Astrocyte of the hippocampus (primary cell): ENCODE data around the gene ALOX5.

ENCODE experiments used
- DNase-seq: peaks from one replicate; pipeline ENCODE4 v3.0.0; 2011; ENCODE audit warnings: low read depth, low spot score

Gene ALOX5

DNA sequence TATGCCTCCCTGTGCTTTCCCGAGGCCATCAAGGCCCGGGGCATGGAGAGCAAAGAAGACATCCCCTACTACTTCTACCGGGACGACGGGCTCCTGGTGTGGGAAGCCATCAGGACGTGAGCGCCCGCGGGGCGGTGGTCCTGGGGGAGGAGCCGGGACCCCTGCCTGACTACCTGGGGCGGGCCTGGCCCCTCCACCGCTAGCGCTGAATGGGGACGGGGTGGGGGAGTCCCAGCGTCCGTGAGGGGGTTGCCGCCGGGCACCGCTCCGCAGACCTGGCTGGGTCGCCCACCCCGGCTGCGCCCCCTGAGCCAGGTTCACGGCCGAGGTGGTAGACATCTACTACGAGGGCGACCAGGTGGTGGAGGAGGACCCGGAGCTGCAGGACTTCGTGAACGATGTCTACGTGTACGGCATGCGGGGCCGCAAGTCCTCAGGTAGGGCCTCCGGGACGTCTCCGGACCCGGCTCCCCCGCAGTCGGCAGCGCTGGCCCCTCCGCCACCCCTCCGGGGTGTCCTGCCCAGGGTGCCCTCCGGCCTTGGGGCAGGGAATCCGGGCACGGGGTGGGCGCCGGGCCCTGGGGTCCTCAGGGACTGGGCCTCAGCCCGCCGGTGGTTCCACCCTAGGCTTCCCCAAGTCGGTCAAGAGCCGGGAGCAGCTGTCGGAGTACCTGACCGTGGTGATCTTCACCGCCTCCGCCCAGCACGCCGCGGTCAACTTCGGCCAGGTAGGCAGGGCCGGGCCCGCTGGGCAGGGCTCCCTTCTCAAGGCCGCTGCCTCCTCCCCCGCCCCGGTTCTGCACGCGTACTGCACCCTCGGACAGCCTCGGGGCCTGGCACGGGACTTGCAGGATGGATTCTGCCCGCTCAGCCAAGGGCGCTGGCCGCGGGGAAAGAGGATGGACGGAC, 69.3 kb downstream of the ALOX5 start:
- DNase-seq = no peak

DNA sequence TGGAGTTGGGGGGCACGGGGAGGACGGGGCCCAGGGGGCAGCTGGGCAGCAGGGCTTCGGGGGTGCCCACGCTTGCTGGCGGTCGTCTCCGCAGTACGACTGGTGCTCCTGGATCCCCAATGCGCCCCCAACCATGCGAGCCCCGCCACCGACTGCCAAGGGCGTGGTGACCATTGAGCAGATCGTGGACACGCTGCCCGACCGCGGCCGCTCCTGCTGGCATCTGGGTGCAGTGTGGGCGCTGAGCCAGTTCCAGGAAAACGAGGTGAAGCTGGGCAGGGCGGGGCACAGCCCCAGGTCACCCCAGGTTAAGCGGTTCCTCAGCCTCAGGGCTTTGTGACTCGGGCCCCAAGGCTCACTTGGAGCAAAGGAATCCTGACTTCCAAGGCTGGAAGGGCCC, 70.0 kb downstream of the ALOX5 start:
- DNase-seq = no peak

DNA sequence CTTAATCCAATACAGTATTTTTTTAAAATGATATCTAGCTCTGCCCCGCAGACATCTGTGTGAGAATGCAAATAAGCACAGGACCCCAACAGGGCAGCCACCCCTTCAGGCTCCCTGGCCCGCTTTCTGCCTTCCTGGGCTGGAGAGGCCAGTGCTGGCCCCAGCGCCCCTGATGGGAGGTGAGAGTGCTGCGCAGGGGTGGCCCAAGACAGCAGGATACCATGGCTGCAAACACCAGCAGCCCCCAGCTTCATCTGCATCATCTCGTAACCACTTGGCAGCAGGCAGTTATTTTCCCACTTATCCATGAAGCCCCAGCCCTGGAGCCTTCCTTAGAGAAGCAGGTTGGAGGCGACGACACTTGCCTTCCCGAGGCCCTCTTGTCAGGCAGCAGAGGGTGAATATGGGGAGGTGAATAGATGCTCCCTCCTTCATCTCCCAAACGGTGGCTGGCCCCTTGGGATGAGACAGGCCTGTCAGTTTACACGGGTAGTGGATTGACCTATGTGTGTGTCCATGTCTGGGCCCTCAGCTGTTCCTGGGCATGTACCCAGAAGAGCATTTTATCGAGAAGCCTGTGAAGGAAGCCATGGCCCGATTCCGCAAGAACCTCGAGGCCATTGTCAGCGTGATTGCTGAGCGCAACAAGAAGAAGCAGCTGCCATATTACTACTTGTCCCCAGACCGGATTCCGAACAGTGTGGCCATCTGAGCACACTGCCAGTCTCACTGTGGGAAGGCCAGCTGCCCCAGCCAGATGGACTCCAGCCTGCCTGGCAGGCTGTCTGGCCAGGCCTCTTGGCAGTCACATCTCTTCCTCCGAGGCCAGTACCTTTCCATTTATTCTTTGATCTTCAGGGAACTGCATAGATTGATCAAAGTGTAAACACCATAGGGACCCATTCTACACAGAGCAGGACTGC, 71.2 kb downstream of the ALOX5 start:
- no peak for DNase-seq

DNA sequence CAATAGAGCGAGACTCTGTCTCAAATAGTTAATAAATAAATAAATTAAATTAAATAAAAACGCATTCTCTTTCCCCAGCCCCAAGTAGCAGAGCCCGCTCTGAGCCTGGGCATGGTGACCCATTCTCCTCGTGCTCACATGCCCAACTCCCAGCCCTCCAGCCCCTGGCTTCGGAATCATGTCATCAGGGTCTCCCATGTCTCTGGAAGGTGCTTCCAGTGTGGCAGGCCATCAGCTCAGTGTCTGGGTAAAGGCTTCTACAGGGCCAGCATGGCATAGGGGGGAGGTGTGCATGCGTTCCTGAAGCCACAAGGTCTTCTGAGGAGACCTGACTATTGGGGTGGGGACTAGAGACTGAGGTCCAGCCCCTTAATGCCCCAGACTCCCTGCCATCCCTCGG, 72.8 kb downstream of the ALOX5 start:
- DNase-seq = no peak

DNA sequence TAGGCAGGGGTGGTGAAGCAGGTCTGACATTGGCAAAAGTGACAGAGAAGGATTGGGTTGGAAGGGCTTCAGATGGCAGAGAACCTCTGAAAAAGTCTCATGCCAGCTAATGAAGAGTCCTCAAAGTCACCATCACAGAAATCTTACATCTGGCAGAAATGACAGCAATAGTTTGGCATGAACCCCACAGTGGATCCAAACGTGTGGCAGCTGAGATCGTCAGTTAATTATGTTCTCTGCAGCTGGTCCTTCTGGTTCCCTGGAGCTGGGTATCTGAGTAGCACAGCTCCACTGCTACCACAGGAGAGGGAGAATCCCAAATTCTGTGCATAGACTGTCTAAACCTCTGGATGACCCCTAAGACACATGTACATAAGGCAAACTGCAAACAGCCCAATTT, 73.4 kb downstream of the ALOX5 start:
- no peak for DNase-seq

DNA sequence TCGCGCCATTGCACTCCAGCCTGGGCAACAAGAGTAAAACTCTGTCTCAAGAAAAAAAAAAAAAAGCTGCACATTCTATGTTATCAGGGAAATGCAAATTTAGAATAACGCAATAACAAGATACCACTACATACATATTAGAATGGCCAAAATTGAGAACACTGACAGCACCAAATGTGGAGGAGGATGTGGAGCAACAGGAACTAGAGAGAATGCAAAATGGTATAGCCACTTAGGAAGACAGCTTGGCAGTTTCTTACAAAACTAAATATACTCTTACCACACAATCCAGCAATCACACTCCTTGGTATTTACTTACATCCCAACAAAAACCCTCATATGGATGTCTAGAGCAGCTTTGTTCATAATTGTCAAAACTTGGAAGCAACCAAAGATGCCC, 76.8 kb downstream of the ALOX5 start:
- DNase-seq = no peak

DNA sequence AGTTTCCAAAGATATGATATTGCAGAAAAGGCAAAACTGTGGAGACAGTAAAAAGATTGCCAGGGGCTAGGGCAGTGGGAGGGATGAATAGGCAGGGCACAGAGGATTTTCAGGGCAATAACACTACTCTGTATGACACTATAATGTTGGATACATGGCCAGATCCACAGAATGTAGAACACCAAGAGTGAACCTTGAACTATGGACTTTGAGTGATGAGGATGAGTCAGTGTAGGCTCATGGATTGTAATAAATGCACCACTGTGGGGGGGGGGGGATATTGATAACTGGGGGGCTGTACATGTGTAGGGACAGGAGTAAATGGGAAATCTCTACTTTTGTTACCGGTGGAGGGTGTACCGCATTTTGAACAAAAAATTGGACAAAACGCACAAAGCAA, 77.4 kb downstream of the ALOX5 start:
- DNase-seq = no peak

DNA sequence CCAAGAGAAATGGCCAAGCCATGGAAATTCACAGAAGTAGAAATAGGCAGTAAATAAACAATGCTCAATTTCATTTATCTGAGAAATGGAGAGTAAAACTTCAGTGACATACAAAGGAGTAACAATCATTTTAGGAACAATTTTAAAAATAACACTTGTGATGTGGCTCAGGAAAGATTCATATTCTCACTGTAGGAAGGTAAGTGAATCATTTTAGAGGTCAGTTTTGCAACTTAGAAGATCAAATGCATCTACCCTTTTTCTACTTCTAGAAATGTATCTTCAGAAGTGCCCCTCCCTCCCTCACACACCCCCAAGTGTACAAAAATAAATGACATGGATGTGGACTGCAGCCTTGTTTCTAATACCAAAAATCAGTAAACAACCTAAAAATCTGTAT, 78.3 kb downstream of the ALOX5 start:
- DNase-seq = no peak

DNA sequence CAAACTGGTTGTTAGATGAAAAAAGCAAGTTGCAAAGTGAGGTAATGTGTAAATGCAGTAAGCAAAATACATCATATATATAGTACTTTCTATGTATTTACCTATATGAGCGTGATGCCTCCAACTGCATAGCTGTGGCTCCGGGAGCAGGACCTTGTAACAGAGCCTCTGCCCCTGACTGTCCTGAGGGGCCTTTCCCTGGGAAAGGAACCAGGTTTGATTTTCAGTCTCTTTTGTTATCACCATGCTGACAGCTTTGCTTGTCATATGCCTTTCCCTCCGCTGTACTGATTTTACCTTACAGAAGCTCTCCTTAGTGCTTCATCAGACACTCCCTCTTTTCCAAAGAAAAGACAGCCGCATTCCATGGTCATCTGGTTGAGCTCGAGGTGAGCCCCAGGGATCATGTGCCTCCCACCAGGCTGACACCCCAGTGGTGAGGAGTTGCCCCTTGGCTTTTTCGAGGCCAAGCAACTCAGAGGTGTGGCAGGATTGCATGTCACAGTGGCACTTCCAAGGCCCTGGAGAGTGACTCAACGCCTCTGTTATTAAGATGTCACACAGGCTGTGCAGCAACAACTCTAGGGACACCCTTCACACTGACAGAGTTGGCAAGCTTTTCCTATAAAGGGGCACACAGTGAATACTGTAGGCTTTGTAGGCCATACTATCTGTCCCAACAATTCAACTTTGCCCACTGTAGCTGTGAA, 78.9 kb downstream of the ALOX5 start:
- DNase-seq = no peak

DNA sequence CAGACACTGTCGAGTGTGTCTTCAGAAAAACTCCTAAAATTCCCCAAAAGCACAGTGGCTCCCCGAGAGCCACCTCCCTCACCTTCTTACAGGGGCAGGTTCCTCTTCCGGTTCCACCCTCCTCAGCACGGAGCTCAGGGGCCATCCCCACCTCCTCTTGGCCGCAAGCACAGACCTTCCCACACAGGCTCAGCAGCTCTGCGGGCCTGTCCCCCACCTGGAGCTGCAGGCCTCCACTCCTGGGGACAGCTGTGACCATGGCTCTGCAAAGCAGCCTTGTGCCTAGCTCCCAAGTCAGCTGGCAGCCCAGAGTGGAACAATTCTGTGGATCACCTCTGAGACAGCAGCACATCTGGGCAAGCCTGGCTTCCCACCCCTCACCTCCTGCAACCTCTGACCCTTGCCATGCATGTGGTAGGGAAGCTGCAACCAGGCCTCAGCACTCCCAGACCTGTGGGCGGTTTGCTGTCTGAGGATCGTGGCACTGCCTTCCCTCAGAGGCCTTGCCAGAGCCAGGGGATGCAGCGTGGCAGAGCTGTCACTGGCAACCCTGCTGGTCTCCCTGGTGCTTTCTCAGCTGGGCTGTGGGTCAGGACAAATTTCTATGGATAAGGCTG, 79.7 kb downstream of the ALOX5 start:
- DNase-seq = no peak

DNA sequence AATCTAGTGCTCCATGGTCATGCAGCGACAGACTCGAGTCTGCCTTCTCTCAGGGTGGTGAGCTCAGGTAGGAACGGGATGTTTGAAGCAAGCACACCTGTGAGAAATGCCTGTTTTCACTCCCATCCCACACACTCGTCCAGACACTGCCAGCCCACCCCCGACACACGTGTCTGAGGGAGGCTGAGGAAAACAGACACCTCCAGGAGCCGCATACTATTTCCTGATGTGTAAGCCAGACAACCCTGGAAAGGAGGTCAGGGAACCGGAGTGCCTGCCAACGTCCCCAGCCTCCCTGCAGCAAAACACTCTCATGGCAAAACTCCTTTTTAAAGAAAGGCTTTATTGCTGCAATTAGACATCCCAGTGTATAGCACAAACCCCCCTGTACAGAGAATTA, 80.2 kb downstream of the ALOX5 start:
- peak; percentile 15 for DNase-seq

DNA sequence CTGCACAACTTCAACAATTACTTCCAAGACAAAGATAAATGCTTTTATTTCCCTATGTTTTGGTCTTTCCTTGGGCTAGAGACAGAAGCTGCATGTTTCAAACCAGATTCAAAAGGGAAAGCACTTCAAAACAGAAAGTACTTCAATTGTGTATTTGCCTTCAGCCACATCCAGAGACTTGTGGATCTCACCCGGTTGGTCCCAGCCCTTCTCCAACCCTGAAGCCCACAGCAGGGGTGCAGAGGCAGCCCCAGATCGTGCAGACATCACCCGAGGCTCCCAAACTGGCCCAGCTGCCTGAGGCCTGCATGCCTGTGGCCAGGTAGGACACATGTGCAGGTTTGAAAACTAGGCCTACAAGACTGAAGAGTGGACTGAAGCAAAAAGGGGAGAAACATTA, 80.8 kb downstream of the ALOX5 start:
- DNase-seq = no peak

DNA sequence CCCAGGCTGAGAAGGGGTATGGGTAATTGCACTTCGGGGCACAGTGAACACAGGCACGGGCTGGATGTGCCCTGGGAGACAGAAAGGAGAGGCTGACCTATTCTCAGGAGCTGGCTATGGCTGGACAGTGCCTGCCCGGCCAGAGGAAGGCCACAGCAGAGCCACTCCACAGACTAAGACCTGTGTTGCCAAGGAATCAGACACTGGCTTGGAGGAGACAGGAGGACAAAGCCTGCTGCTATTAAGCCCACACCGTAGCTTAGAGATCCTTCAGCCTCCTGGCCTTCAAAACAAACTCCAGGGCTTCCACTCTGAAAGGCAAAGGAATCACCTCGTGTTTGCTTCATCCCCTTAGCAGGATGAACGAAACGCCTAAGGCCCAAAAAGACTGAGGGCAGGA, 82.2 kb downstream of the ALOX5 start:
- no peak for DNase-seq

DNA sequence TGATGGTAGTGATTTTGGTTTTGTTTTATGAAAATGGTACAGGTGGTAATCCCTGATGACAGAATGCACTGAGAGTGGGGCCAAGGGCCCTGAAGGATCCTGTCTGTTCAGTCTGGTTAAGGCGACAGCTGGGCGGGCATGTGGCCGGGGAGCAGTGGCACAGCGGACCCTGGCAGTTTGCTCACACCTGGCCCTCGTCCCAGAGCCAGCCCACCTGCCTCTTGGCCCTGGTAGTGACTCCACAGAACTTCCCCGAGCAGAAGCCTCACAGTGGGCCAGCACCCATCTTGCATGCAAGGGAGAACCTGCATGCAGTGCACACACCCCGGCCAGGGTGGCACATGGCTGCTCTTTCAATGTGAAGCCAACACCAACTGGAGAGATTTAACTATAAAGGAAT, 82.8 kb downstream of the ALOX5 start:
- DNase-seq = no peak

DNA sequence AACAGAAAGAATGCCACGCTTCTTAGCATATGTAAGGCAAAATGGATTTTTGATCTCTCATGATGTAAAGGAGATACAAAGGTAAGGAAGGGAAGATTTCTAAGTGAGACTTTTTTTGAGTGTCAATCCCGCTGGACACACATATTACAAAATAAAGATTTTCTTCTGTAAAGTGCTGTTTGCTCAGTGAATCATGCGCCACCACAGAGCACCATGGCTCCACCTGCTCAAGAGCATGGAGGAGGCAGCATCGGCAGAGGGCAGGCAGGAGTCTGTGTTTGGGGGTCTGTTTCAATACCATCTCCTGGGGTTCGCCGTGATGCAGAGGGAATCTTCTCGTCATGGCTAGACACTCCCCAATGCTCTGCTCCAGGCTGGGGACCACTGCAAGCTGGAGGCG, 83.5 kb downstream of the ALOX5 start:
- no peak for DNase-seq

DNA sequence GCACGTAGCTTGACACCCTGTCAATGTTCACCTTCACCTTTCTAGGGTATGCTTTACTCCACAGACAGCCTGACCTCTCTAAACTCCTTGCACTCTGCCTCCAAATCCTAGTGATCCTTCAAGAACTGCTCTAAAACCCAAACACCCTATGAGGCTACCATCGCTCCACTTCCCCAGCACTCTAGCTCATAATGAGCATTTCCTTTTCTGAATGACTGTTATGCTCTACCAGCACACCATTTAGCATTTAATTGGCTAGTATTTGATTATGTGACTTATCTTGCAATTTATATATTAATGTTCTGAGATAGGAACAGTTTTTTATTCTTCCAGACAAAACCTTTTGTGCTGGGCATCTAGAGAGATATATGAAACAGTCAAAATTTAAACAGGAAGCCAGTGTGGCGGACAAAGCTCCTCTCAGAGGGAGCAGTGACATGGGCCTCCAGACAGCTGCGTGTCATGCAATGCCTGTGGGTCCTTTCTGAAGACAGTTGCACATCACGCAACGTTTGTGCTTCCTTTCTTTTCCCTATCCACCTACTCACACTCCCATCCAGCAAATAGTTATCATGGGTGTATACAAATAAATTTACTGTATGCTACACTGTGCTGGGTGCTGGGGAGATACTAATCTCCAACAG, 86.3 kb downstream of the ALOX5 start:
- no peak for DNase-seq

DNA sequence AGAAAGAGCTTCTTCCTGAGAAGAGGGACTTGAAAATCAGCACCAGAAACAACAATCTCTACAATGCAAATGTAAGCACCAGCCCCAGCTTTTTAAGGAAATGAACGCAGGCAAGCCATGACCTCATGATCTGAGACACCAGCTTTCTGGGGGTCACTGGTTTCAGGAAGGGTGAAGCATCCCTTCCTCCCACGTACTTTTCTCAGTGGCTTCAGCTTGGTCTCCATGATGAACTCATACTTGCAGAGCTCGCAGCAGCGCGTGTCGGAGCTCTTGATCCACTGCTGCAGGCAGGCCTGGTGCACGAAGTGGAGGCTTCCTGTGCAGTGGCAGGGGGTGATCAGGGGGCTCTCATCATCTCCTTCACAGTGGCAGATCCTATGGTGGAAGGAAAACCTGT, 87.0 kb downstream of the ALOX5 start:
- no peak for DNase-seq

DNA sequence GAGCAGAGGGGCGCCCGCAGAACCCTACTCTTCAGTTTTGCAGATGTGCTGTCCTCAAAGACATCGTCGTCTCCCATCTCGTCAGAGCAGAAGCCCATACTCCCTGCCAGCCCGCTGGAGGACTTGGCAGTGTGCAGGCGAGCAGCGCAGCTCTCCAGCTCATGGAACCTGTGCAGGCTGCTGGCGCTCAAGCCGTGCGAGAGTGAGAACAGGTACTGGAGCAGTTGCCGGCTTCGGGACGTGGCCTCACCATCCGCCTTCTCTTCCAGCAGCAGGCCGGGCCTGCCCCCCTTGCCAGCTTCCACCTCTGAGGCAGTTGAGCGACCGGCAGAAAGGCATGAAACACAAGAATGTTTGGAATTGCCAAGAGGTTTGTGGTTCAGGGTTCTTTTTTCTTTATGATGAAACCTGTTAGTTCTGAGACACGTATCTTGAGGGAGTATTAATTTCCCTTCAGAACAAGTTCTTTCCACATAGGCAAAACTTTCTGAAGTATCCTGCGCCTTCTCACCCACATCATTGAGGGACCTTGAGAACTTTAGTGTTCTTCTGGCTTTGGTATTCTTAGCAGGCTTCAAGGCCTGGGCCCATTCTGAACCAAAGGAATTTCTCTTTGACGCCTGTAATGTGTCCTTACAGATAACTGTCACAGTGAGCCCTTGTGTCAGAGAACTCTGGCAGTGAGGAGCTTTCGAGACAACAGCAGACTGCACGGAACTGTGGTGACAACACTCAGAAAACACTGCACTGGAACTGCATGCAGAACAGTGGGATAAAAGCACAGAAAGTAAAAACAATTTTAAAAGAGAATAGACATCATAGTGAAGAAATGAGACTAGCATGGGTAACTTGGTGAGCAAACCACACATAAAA, 89.5 kb downstream of the ALOX5 start:
- peak; percentile 84 for DNase-seq

DNA sequence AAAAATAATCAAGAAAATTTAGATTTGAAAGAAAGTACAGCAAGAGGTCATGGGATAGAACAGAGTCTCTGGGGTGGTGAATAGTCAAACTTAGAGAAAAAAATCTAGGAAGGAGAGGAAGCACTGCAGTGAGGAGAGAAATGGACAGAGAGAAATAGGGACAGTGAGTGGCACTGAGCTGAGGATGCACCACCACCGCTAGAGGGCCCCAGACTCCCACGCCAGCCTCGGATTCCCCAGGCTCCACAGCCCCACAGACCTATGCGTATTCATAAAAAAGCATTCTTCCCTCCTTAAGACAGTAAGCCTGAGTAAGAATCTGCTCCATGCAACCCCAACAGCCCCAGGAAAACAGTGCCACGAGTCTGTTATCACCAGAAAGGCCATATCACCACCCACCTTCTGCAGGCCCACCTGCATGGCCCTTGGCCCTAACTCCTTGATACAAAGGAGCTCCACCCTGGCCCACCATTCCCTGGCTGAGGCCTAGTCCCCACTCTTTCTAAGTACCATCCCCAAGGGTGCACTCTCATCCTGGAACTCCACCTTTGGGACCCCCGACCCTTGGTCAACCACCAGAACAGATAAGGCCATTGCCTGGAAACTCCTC, 91.0 kb downstream of the ALOX5 start:
- DNase-seq = peak; percentile 87

DNA sequence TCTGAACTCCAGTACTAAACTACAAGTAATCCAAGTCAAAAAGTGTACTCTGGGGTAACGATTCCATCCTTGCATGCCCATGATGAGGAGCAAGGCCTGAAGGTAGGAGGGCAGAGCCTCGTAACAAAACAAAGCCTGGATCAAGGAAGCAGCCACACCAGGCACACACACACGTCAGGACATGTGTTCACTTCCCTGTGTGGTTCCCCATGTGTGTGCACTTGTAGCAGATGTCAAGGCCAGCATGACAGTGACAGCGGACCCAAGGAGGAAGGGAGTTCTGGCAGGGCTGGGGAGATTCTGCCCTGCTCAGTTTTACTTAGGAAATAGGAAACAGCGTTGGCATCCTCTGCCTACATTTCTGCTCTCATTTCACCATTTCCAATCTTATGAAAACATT, 92.8 kb downstream of the ALOX5 start:
- DNase-seq = no peak
